Right renal cortex interstitium (tissue), 3 donors: ENCODE data around the gene SDHB. TPM values are rescaled to one million over a fixed set of nuclear protein-coding genes. Genes with fewer than 3 reads are reported as not detected.

Experiments
- DNase-seq, 3 donors: peaks; one replicate each; pipeline ENCODE4 v3.0.0-alpha.2; 2013; ENCODE audit warnings: low read depth in 3 of 3, low spot score in 2 of 3
- polyA plus RNA-seq, 3 donors: library from polyadenylated mRNA; unstranded; fragments of 120-200 nt; gene quantifications; one replicate each; pipeline ENCODE4 v1.2.1, GENCODE V29; 2013; ENCODE audit not compliant: insufficient read length in 3 of 3

The SDHB gene
- polyA plus RNA-seq, 3 donors, result 173 to 191 (median 180) TPM

- no peak for DNase-seq
Measured at GRCh38 chr1:16972189-16972895, 81.5 kb downstream of the SDHB start.

GRCh38 chr1:16971341-16972188 is 82.3 kb downstream of the SDHB start:
- no peak for DNase-seq

- DNase-seq, result no peak
Measured at GRCh38 chr1:16970132-16970910, 83.5 kb downstream of the SDHB start.

GRCh38 chr1:16969651-16970050 is 84.2 kb downstream of the SDHB start:
- no peak for DNase-seq

- DNase-seq, result no peak
Measured at GRCh38 chr1:16969057-16969611, 84.7 kb downstream of the SDHB start.

Other genes starting within 250 kb of the SDHB start
- gene RNU1-2, start 158.1 kb downstream of the SDHB start, polyA plus RNA-seq, result not detected
- 10 to 100 TPM; 21.4 to 27.8 (median 25.0) TPM for gene CROCC, start 132.1 kb downstream of the SDHB start, polyA plus RNA-seq
- 100 to 1,000 TPM; 182 to 186 (median 184) TPM for gene MFAP2, start 73.4 kb downstream of the SDHB start, polyA plus RNA-seq
- gene ATP13A2, start 42.1 kb downstream of the SDHB start, polyA plus RNA-seq, result 10 to 100 TPM; 26.3 to 30.4 (median 30.0) TPM
- gene PADI2, start 65.4 kb upstream of the SDHB start, polyA plus RNA-seq, result 1 to 10 TPM; 2.3 to 2.6 (median 2.6) TPM
- under 1 TPM in 1 of 3 donors, not detected in 2; 0.04 TPM for gene PADI1, start 151.1 kb upstream of the SDHB start, polyA plus RNA-seq
- under 1 TPM in 2 of 3 donors, not detected in 1; 0.06 to 0.25 TPM for gene PADI3, start 195.1 kb upstream of the SDHB start, polyA plus RNA-seq